Choroid plexus epithelial cell (primary cell): ENCODE data around the gene CA7.

Experiments used
- DNase-seq: peaks from one replicate; pipeline ENCODE4 v3.0.0-alpha.2; 2010; ENCODE audit warnings: low read depth
- H3K4me3 ChIP-seq: 2 replicates; pipeline ENCODE4 v1.5.1; 2011; ENCODE audit warnings: low read depth, mild to moderate bottlenecking, control low read depth, low read length, moderate library complexity
- TF ChIP-seq, protein P1 (sequence below): conservative IDR thresholded peaks from 2 replicates; pipeline ENCODE4 v1.5.1; 2011; ENCODE audit warnings: low read depth, mild to moderate bottlenecking, control low read depth, inconsistent platforms, low read length, moderate library complexity

Gene CA7

DNA sequence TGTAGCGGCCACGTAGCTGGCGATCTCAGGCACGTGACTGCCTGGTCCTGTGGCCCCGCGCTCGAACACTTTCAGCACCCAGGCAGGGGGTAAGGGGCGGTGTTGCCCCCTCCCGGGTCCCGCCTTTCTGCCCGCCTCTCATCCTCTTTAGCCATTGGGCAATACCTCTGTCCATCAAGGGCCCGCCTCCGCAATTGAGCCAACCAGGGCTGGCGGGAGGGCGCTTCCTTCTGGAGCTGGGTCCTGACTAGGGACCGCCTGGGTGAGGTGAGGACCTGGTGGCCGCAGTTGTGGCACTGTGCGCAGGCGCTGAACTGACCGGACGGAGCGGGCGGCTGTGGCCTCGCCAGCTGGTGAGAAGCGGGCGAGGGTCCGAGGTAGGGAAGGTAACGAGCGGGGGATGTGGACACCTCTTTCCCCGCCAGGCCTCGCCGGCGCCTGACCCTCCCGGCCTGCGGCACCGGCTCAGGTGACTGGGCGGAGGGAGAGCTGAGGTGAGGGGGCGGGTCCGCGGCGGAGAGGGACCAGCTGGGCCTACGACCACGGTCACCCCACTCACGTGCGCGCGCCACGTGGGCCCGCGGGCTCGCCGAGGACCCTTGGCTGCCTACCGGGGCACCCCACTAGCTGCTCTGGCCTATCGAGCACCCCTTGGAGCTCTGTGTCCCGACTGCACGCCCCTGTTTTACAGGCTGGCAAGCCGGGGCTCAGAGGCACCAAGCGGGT lies 36.2 kb downstream of the CA7 start, which contains the start of gene PDP2:
Gene PDP2 (plus strand): TSS at position 228 of the 726 bp plus-strand sequence. CDS start 3,770 bp downstream, outside the sequence.
- peak; percentile 96 for DNase-seq
- H3K4me3 ChIP-seq = peak within 1 kb of the TSS; percentile 97
- TF ChIP-seq, protein P1, sequence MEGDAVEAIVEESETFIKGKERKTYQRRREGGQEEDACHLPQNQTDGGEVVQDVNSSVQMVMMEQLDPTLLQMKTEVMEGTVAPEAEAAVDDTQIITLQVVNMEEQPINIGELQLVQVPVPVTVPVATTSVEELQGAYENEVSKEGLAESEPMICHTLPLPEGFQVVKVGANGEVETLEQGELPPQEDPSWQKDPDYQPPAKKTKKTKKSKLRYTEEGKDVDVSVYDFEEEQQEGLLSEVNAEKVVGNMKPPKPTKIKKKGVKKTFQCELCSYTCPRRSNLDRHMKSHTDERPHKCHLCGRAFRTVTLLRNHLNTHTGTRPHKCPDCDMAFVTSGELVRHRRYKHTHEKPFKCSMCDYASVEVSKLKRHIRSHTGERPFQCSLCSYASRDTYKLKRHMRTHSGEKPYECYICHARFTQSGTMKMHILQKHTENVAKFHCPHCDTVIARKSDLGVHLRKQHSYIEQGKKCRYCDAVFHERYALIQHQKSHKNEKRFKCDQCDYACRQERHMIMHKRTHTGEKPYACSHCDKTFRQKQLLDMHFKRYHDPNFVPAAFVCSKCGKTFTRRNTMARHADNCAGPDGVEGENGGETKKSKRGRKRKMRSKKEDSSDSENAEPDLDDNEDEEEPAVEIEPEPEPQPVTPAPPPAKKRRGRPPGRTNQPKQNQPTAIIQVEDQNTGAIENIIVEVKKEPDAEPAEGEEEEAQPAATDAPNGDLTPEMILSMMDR = no peak

DNA sequence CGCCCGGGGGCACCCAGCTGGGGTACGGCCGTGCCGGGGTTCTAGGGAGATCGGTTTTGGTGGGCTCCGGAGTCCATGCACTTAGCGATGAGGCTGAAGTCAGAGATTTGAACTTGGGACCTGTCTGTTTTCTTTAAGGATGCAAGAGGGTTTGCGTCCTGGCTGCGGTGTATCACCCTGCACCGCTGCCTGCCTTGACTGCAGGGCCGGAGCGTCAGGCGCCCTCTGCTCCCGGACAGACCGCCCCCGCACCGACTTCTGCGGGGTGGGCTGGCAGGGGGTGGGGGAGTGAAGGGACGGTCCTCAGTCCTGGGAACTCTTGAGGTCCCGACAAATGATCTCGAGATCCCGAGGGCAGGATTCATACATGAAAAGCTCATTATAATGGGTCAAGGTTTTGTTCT lies 36.8 kb downstream of the CA7 start:
- TF ChIP-seq, protein P1 = no peak
- no peak for DNase-seq
- H3K4me3 ChIP-seq = peak overlapping the region; percentile 97

DNA sequence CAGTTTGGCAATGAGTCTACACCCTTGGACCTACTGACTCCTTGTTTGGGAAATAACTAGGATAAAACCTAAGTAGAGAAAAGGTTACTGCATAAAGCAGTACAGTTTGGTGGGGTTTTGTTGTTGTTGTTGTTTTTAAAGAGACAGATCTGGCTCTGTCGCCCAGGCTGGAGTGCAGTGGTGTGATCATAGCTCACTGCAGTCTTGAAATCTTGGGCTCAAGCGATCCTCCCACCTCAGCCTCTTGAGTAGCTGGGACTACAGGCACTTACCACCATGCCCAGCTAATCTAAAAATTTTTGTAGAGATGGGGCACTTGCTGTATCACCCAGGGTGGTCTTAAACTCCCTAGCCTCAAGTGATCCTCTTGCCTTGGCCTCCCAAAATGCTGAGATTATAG lies 37.3 kb downstream of the CA7 start:
- no peak for DNase-seq
- TF ChIP-seq, protein P1 = no peak
- peak overlapping the region; percentile 38 for H3K4me3 ChIP-seq

DNA sequence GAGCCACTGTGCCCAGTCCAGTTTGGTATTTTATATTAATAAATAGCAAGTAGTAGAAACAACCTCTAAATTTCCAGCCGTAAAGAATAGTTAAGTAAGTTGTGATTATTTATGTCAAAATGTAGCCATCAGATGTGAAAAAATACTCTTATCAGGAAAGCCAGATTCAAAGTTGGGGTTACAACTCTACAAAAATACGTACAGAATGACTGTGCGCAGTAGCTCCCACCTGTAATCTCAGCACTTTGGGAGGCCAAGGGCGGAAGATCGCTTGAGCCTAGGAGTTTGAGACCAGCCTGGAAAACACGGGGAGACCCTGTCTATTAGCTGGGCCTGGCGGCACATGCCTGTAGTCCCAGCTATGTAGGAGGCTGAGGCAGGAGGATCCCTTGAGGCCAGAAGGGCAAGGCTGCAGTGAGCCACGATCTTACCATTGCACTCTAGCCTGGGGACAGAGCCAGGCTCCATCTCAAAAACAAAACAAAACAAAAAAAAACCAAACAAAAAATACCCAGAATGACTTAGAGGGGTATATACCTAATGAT lies 37.8 kb downstream of the CA7 start:
- no peak for DNase-seq
- TF ChIP-seq, protein P1 = no peak
- no peak overlapping the region for H3K4me3 ChIP-seq

DNA sequence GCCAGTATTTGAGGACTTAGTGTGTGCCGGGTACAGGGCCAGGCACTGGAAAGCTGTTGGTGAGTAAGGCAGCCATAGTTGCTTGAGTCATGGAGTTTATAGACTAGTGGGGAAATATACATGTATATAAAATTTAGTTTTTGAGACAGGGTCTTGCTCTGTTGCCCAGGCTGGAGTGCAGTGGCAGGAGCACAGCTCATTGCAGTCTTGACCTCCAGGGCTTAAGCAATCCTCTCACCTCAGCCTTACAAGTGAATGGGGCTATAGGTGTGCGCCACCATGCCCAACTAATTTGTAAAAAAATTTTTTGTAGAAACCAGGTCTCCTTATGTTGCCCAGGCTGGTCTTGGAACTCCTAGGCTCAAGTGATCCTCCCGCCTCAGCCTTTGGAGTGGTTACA lies 38.5 kb downstream of the CA7 start:
- no peak overlapping the region for H3K4me3 ChIP-seq

DNA sequence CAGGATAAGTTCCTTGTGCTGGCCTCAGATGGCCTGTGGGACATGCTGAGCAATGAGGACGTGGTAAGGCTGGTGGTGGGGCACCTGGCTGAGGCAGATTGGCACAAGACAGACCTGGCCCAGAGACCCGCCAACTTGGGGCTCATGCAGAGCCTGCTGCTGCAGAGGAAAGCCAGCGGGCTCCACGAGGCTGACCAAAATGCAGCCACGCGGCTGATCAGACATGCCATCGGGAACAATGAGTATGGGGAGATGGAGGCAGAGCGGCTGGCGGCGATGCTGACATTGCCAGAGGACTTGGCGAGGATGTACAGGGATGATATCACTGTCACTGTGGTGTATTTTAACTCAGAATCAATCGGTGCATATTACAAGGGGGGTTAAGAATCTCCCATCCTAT lies 41.3 kb downstream of the CA7 start:
- no peak for DNase-seq
- no peak overlapping the region for H3K4me3 ChIP-seq
- TF ChIP-seq, protein P1 = no peak

More for the DNA sequence above, 38.5 kb downstream of the CA7 start:
- no peak for DNase-seq
- TF ChIP-seq, protein P1 = no peak

DNA sequence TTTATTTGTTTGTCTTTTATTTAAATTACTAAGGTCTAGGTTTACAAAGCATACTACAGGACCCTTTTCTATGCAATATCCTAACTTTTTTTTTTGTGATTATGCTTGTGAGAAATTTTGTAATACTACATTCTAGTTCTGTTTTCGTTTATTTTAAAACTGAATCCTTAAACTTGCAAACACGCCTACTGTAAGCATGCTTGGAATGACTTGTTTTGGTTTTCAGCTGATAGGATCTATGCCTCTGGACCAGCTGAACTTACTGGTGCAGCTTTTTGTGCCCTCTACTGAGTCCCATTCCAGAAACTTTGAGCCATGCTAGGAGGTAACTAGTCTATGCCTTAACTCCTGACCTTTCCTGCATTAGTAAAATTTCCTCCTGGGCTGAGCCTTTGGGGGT lies 42.1 kb downstream of the CA7 start:
- TF ChIP-seq, protein P1 = no peak
- no peak for DNase-seq
- no peak overlapping the region for H3K4me3 ChIP-seq
